Activated CD4-positive, alpha-beta T cell treated with anti-CD3 and anti-CD28 coated beads for 1 hour (primary cell): Measurements from ENCODE around the gene ALKBH4.
"Not testable (repeated sequence)": the region's sequence is repeated elsewhere in the genome, so short reads cannot be mapped to it uniquely, and the experiment has no call there.

Source experiments
- DNase-seq: peaks from one replicate; pipeline ENCODE4 v3.0.0-alpha.2; 2020

ALKBH4 gene

GRCh38 chr7:102464577-102465280 is at the start of gene ALKBH4, which contains the start of gene LRWD1:
Gene ALKBH4, minus strand, starts transcription at chr7:102464863. Its CDS starts 27 bp downstream, at chr7:102464836.
Gene LRWD1, plus strand, starts transcription at chr7:102464984. Its CDS starts 97 bp downstream, at chr7:102465081.
- DNase-seq: peak; percentile 91

GRCh38 chr7:102512642-102513221 is 48.1 kb upstream of the ALKBH4 start:
- DNase-seq: not testable (repeated sequence)

GRCh38 chr7:102511860-102512522 is 47.3 kb upstream of the ALKBH4 start:
- not testable (repeated sequence) for DNase-seq

GRCh38 chr7:102510575-102510974 is 45.9 kb upstream of the ALKBH4 start:
- not testable (repeated sequence) for DNase-seq

GRCh38 chr7:102507410-102508088 is 42.9 kb upstream of the ALKBH4 start:
- not testable (repeated sequence) for DNase-seq

GRCh38 chr7:102505298-102506185 is 40.9 kb upstream of the ALKBH4 start:
- DNase-seq: not testable (repeated sequence)

- not testable (repeated sequence) for DNase-seq
These were observed 38.5 kb upstream of the ALKBH4 start for GRCh38 chr7:102503141-102503540.

- DNase-seq: not testable (repeated sequence)
These were observed 33.7 kb upstream of the ALKBH4 start for GRCh38 chr7:102498321-102498720.

GRCh38 chr7:102497308-102497707 is 32.6 kb upstream of the ALKBH4 start:
- DNase-seq: not testable (repeated sequence)

GRCh38 chr7:102496861-102497260 is 32.2 kb upstream of the ALKBH4 start:
- not testable (repeated sequence) for DNase-seq

GRCh38 chr7:102494473-102495149 is 29.9 kb upstream of the ALKBH4 start:
- DNase-seq: not testable (repeated sequence)

- not testable (repeated sequence) for DNase-seq
These were observed 29.4 kb upstream of the ALKBH4 start for GRCh38 chr7:102494026-102494425.

GRCh38 chr7:102493220-102493935 is 28.7 kb upstream of the ALKBH4 start:
- not testable (repeated sequence) for DNase-seq

GRCh38 chr7:102490529-102491075 is 25.9 kb upstream of the ALKBH4 start:
- DNase-seq: not testable (repeated sequence)

GRCh38 chr7:102484317-102484716 is 19.7 kb upstream of the ALKBH4 start:
- DNase-seq: not testable (repeated sequence)

- DNase-seq: not testable (repeated sequence)
These were observed 17.3 kb upstream of the ALKBH4 start for GRCh38 chr7:102481962-102482361.

- DNase-seq: peak; percentile 7
These were observed 15.4 kb upstream of the ALKBH4 start for GRCh38 chr7:102479982-102480637.

GRCh38 chr7:102479209-102479584 is 14.5 kb upstream of the ALKBH4 start:
- DNase-seq: not testable (repeated sequence)

GRCh38 chr7:102478314-102479208 is 13.9 kb upstream of the ALKBH4 start, which contains the start of gene POLR2J:
Gene POLR2J, minus strand, starts transcription at chr7:102478922. Its CDS starts 62 bp downstream, at chr7:102478860.
- peak; percentile 88 for DNase-seq
